Fibroblast of pulmonary artery (primary cell): ENCODE measurements around the gene UPP2.

Experiments used
- DNase-seq: peaks from one replicate; pipeline ENCODE4 v3.0.0-alpha.2; 2010; ENCODE audit warnings: low read depth
- H3K4me3 ChIP-seq: replicated peaks from 2 replicates; pipeline ENCODE4 v1.5.1; 2011; ENCODE audit warnings: low read depth, mild to moderate bottlenecking, control low read depth, low read length, moderate library complexity
- TF ChIP-seq, protein P1 (sequence below): IDR thresholded peaks from 2 replicates; pipeline ENCODE4 v1.5.1; 2011; ENCODE audit warnings: mild to moderate bottlenecking, control low read depth, low read length, inconsistent platforms; ENCODE audit errors: missing control alignments

The UPP2 gene

GRCh38 chr2:158102446-158102845 lies 770 bp downstream of the UPP2 start:
- TF ChIP-seq, protein P1, sequence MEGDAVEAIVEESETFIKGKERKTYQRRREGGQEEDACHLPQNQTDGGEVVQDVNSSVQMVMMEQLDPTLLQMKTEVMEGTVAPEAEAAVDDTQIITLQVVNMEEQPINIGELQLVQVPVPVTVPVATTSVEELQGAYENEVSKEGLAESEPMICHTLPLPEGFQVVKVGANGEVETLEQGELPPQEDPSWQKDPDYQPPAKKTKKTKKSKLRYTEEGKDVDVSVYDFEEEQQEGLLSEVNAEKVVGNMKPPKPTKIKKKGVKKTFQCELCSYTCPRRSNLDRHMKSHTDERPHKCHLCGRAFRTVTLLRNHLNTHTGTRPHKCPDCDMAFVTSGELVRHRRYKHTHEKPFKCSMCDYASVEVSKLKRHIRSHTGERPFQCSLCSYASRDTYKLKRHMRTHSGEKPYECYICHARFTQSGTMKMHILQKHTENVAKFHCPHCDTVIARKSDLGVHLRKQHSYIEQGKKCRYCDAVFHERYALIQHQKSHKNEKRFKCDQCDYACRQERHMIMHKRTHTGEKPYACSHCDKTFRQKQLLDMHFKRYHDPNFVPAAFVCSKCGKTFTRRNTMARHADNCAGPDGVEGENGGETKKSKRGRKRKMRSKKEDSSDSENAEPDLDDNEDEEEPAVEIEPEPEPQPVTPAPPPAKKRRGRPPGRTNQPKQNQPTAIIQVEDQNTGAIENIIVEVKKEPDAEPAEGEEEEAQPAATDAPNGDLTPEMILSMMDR, result no peak

GRCh38 chr2:158103411-158104012 lies 1.8 kb downstream of the UPP2 start:
- H3K4me3 ChIP-seq, result no peak overlapping the region
- TF ChIP-seq, protein P1, result no peak
- no peak for DNase-seq

More at GRCh38 chr2:158102446-158102845, 770 bp downstream of the UPP2 start:
- H3K4me3 ChIP-seq, result no peak overlapping the region
- DNase-seq, result peak; percentile 8

GRCh38 chr2:158104903-158105302 lies 3.2 kb downstream of the UPP2 start:
- TF ChIP-seq, protein P1, result no peak
- DNase-seq, result no peak
- H3K4me3 ChIP-seq, result no peak overlapping the region

- DNase-seq, result no peak
- no peak overlapping the region for H3K4me3 ChIP-seq
Observed at GRCh38 chr2:158112992-158113391, 11.3 kb downstream of the UPP2 start.

DNA sequence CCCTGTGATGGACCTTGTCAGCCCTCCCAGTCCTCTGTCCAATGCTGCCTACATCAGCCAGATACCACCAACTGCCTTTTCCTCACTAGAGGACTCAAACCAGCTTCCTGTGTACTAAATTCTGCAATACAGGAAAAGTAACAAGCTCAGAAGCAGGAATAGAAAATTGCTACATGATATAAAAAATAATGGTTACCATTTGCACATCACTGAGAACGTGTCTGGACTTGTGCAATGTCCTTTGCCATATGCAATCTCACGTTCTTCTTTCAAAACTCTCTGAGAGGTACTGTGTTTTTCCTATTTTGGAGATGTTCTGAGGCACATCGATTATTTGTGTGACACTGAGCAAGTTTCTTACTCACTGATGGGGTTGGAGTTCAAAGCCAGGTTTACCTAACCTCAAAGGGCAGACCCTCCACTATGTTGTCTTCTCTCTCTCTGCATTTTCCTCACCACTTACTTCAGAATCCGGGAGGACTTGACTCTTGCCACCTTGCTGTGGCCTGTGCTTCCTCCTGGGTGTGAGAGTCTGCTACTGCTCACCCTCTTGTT lies 12.1 kb downstream of the UPP2 start:
- DNase-seq, result no peak
- TF ChIP-seq, protein P1, result no peak
- H3K4me3 ChIP-seq, result no peak overlapping the region

More at GRCh38 chr2:158112992-158113391, 11.3 kb downstream of the UPP2 start:
- TF ChIP-seq, protein P1, result no peak

- H3K4me3 ChIP-seq, result no peak overlapping the region
Observed at GRCh38 chr2:158114516-158114915, 12.8 kb downstream of the UPP2 start.

More at GRCh38 chr2:158114516-158114915, 12.8 kb downstream of the UPP2 start:
- TF ChIP-seq, protein P1, result no peak
- no peak for DNase-seq
